HepG2 (cell line): Measurements from ENCODE around the gene TTC39C.

Experiments
- HMGXB4 ChIP-seq, 2 experiments: sonication (generic) in 1 of 2; formaldehyde crosslinking in 1 of 2; IDR thresholded peaks; 2 replicates each; pipeline versions ENCODE4 v1.4.0 to v1.6.1; 2018 to 2020; ENCODE audit warnings: missing genetic modification reagents in 2 of 2, borderline replicate concordance in 1 of 2, low read depth in 1 of 2, mild to moderate bottlenecking in 1 of 2, missing biosample characterization in 1 of 2
- ISL2 ChIP-seq: sonication (generic); formaldehyde crosslinking; IDR thresholded peaks from 2 replicates; pipeline ENCODE4 v1.5.0; 2020; ENCODE audit warnings: missing genetic modification reagents
- JUNB ChIP-seq: sonication (generic); formaldehyde crosslinking; IDR thresholded peaks from 2 replicates; pipeline ENCODE4 v1.8.0; 2022; ENCODE audit warnings: missing genetic modification reagents, mild to moderate bottlenecking, borderline replicate concordance
- MEF2D ChIP-seq: sonication (generic); formaldehyde crosslinking; IDR thresholded peaks from 2 replicates; pipeline ENCODE4 v1.5.1; 2020; ENCODE audit warnings: mild to moderate bottlenecking, missing genetic modification reagents
- POLR2A ChIP-seq, 2 experiments: IDR thresholded peaks; 2 replicates each; pipeline ENCODE4 v1.6.1; 2011; ENCODE audit warnings: low read depth in 2 of 2, low read length in 2 of 2, mild to moderate bottlenecking in 1 of 2, moderate library complexity in 1 of 2; ENCODE audit not compliant: insufficient read depth in 1 of 2
- RFX5 ChIP-seq: IDR thresholded peaks from 2 replicates; pipeline ENCODE4 v1.6.1; 2011; ENCODE audit warnings: low read depth, low read length, improper control_type of control experiment
- SNRNP70 ChIP-seq: fragments of 200-400 bp; formaldehyde crosslinking; IDR thresholded peaks from 2 replicates; pipeline ENCODE4 v1.6.1; 2017; ENCODE audit warnings: mild to moderate bottlenecking, low read depth, low read length, moderate library complexity
- SP5 ChIP-seq: IDR thresholded peaks from 2 replicates; pipeline ENCODE4 v1.6.1; 2016; ENCODE audit warnings: low read depth, borderline replicate concordance
- ZNF670 ChIP-seq: sonication (generic); formaldehyde crosslinking; IDR thresholded peaks from 2 replicates; pipeline ENCODE4 v1.8.0; 2022; ENCODE audit warnings: mild to moderate bottlenecking, missing genetic modification reagents, borderline replicate concordance

GRCh38 chr18:24140697-24141096, 126.1 kb downstream of the TTC39C start:
- TF ChIP-seq ZNF670 (CRISPR knock-in tag) (no peak), SP5 (CRISPR knock-in tag) (no peak), MEF2D (no peak), RFX5 (no peak), SNRNP70 (no peak), JUNB (CRISPR knock-in tag) (no peak), POLR2A (IDR thresholded peaks at IDR 0.05; ENCODE audit: insufficient read depth in 1 of 2, low read depth in 2 of 2, low read length in 2 of 2) (no peak), HMGXB4 (CRISPR knock-in tag; IDR thresholded peaks at IDR 0.05; ENCODE audit: borderline replicate concordance in 1 of 2, low read depth in 1 of 2) (no peak), ISL2 (CRISPR knock-in tag) (no peak)
